ENCODE measurements around the gene PRTFDC1.

PRTFDC1 gene

GRCh38 chr10:24981161-24981710 lies 28.8 kb upstream of the PRTFDC1 start:
- no peak for TF ChIP-seq ZBTB7A (IDR thresholded peaks at IDR 0.05; ENCODE audit: low read depth)
- no peak for TF ChIP-seq TEAD4 (IDR thresholded peaks at IDR 0.05)
- no peak for TF ChIP-seq YY1 (IDR thresholded peaks at IDR 0.05; ENCODE audit: low read depth)
- TF ChIP-seq NFIC (IDR thresholded peaks at IDR 0.05): no peak
- TF ChIP-seq FOXM1 (IDR thresholded peaks at IDR 0.05; ENCODE audit: borderline replicate concordance, low read depth): no peak
- no peak for TF ChIP-seq TAF1 (IDR thresholded peaks at IDR 0.05; ENCODE audit: low read depth)
- no peak for TF ChIP-seq REST (IDR thresholded peaks at IDR 0.05; ENCODE audit: low read depth)
- TF ChIP-seq TCF12 (IDR thresholded peaks at IDR 0.05; ENCODE audit: low read depth): no peak
- TF ChIP-seq MAX (IDR thresholded peaks at IDR 0.05): no peak
- no peak for TF ChIP-seq EP300 (IDR thresholded peaks at IDR 0.05; ENCODE audit: borderline replicate concordance)
- TF ChIP-seq EGR1 (IDR thresholded peaks at IDR 0.05): no peak
- TF ChIP-seq CREB1 (IDR thresholded peaks at IDR 0.05; ENCODE audit: low read depth): no peak

- TF ChIP-seq YY1 (IDR thresholded peaks at IDR 0.05; ENCODE audit: low read depth) (no peak), FOXM1 (IDR thresholded peaks at IDR 0.05; ENCODE audit: borderline replicate concordance, low read depth) (no peak), ZBTB7A (IDR thresholded peaks at IDR 0.05; ENCODE audit: low read depth) (no peak), USF1 (IDR thresholded peaks at IDR 0.05) (no peak), REST (IDR thresholded peaks at IDR 0.05; ENCODE audit: low read depth) (no peak), EGR1 (IDR thresholded peaks at IDR 0.05) (no peak), CREB1 (IDR thresholded peaks at IDR 0.05; ENCODE audit: low read depth) (no peak), TAF1 (IDR thresholded peaks at IDR 0.05; ENCODE audit: low read depth) (no peak), RAD21 (IDR thresholded peaks at IDR 0.05; ENCODE audit: low read depth) (no peak), NFIC (IDR thresholded peaks at IDR 0.05) (no peak), EP300 (IDR thresholded peaks at IDR 0.05; ENCODE audit: borderline replicate concordance) (no peak), TEAD4 (IDR thresholded peaks at IDR 0.05) (no peak), TCF12 (IDR thresholded peaks at IDR 0.05; ENCODE audit: low read depth) (no peak), CEBPB (IDR thresholded peaks at IDR 0.05) (no peak), MAX (IDR thresholded peaks at IDR 0.05) (no peak)
These were observed 27.3 kb upstream of the PRTFDC1 start for GRCh38 chr10:24979685-24980084.

GRCh38 chr10:24974976-24975375 lies 22.6 kb upstream of the PRTFDC1 start:
- TF ChIP-seq ZBTB7A (IDR thresholded peaks at IDR 0.05; ENCODE audit: low read depth): no peak
- TF ChIP-seq MAX (IDR thresholded peaks at IDR 0.05): no peak
- no peak for TF ChIP-seq TCF12 (IDR thresholded peaks at IDR 0.05; ENCODE audit: low read depth)
- TF ChIP-seq USF1 (IDR thresholded peaks at IDR 0.05): no peak
- no peak for TF ChIP-seq RAD21 (IDR thresholded peaks at IDR 0.05; ENCODE audit: low read depth)
- TF ChIP-seq REST (IDR thresholded peaks at IDR 0.05; ENCODE audit: low read depth): no peak
- TF ChIP-seq EP300 (IDR thresholded peaks at IDR 0.05; ENCODE audit: borderline replicate concordance): no peak
- no peak for TF ChIP-seq EGR1 (IDR thresholded peaks at IDR 0.05)
- no peak for TF ChIP-seq TAF1 (IDR thresholded peaks at IDR 0.05; ENCODE audit: low read depth)
- no peak for TF ChIP-seq TEAD4 (IDR thresholded peaks at IDR 0.05)
- no peak for TF ChIP-seq NFIC (IDR thresholded peaks at IDR 0.05)
- no peak for TF ChIP-seq YY1 (IDR thresholded peaks at IDR 0.05; ENCODE audit: low read depth)
- TF ChIP-seq CEBPB (IDR thresholded peaks at IDR 0.05): no peak
- TF ChIP-seq CREB1 (IDR thresholded peaks at IDR 0.05; ENCODE audit: low read depth): no peak
- TF ChIP-seq FOXM1 (IDR thresholded peaks at IDR 0.05; ENCODE audit: borderline replicate concordance, low read depth): no peak

- TF ChIP-seq ZBTB7A (IDR thresholded peaks at IDR 0.05; ENCODE audit: low read depth) (no peak), MAX (IDR thresholded peaks at IDR 0.05) (no peak), TEAD4 (IDR thresholded peaks at IDR 0.05) (no peak), EP300 (IDR thresholded peaks at IDR 0.05; ENCODE audit: borderline replicate concordance) (no peak), CEBPB (IDR thresholded peaks at IDR 0.05) (no peak), NFIC (IDR thresholded peaks at IDR 0.05) (no peak), RAD21 (IDR thresholded peaks at IDR 0.05; ENCODE audit: low read depth) (no peak), TCF12 (IDR thresholded peaks at IDR 0.05; ENCODE audit: low read depth) (no peak), YY1 (IDR thresholded peaks at IDR 0.05; ENCODE audit: low read depth) (no peak), TAF1 (IDR thresholded peaks at IDR 0.05; ENCODE audit: low read depth) (no peak), EGR1 (IDR thresholded peaks at IDR 0.05) (no peak), REST (IDR thresholded peaks at IDR 0.05; ENCODE audit: low read depth) (no peak), FOXM1 (IDR thresholded peaks at IDR 0.05; ENCODE audit: borderline replicate concordance, low read depth) (no peak), CREB1 (IDR thresholded peaks at IDR 0.05; ENCODE audit: low read depth) (no peak), USF1 (IDR thresholded peaks at IDR 0.05) (no peak)
These were observed 20.8 kb upstream of the PRTFDC1 start for GRCh38 chr10:24973163-24973562.
